ENCODE measurements around the gene SASH1. TPM values are rescaled to one million over a fixed set of nuclear protein-coding genes. Genes with fewer than 3 reads are reported as not detected.

Gene SASH1
- total RNA-seq, 1 experiment from 2014 or later = 33.2 TPM

DNA sequence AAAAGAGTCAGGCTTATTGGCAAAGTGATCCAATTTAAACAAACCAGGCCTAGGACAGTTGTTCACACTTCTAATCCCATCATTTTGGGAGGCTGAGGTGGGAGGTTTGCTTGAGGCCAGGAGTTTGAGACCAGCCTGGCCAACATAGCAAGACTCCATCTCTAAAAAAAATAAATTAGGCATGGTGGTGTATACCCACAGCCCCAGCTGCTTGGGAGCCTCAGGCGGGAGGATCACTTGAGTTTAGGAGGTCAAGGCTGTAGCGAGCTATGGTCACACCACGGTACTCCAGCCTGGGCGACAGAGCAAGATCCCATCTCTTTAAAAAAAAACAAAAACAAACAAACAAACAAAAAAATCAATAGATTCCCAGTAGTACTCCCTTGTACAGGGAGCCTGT is 86.8 kb downstream of the SASH1 start:
- Histone ChIP-seq H2BK5ac (ENCODE audit: insufficient read length, low read length) (no peak overlapping the region), H3K18ac (ENCODE audit: insufficient read length, low read depth, low read length) (no peak overlapping the region), H3T11ph (ENCODE audit: low read length) (no peak overlapping the region), H3K56ac (ENCODE audit: insufficient read length, low read depth, low read length) (no peak overlapping the region), H3K4me1 (ENCODE audit: insufficient read depth, low read length) (no peaks in the 10 kb centered on the region; the same call in 1 of the 2 replicates), H3K27ac (ENCODE audit: insufficient read length, low read depth, low read length) (no peak overlapping the region), H3K9me3 (ENCODE audit: control insufficient read depth, low read depth, low read length) (no peaks in the 10 kb centered on the region), H3K79me1 (ENCODE audit: insufficient read depth, low read depth, low read length, poor library complexity, severe bottlenecking) (no peaks in the 10 kb centered on the region), H3K9ac (ENCODE audit: extremely low read depth, insufficient read length, low read length) (no peak overlapping the region), H3K27me3 (ENCODE audit: insufficient read depth, low read length) (no peaks in the 10 kb centered on the region), H2BK20ac (ENCODE audit: low read depth, low read length, poor library complexity, severe bottlenecking) (no peak overlapping the region), H2AFZ (ENCODE audit: low read length) (no peak overlapping the region), H3K14ac (ENCODE audit: insufficient read depth, low read length) (no peak overlapping the region), H2BK12ac (ENCODE audit: insufficient read length, low read depth, low read length) (no peak overlapping the region), H4K8ac (replicated peaks; ENCODE audit: insufficient read length, low read depth, low read length) (no peak overlapping the region), H4K91ac (ENCODE audit: insufficient read length, low read depth, low read length) (no peak overlapping the region), H3K23ac (ENCODE audit: insufficient read length, low read depth, low read length) (no peak overlapping the region), H3K4me2 (ENCODE audit: insufficient read depth, insufficient read length, low read length) (no peak overlapping the region), H4K20me1 (ENCODE audit: control insufficient read depth, insufficient read depth, insufficient read length) (no peaks in the 10 kb centered on the region), H3K79me2 (ENCODE audit: insufficient read depth, low read length) (no peaks in the 10 kb centered on the region; the same call in 1 of the 2 replicates), H2BK120ac (ENCODE audit: low read depth, low read length, poor library complexity, severe bottlenecking) (no peak overlapping the region), H3K23me2 (ENCODE audit: insufficient read length, low read depth, low read length, poor library complexity, severe bottlenecking) (no peaks in the 10 kb centered on the region), H4K5ac (ENCODE audit: insufficient read length, low read depth, low read length) (no peak overlapping the region), H3K4ac (ENCODE audit: low read depth, low read length) (no peak overlapping the region), H2BK15ac (ENCODE audit: low read depth, low read length) (no peak overlapping the region), H2AK5ac (ENCODE audit: insufficient read length, low read length) (no peak overlapping the region)
- Mint-ChIP-seq H3K36me3 (ENCODE audit: insufficient read depth in 1 of 3, low read depth in 3 of 3) (peaks cover 0 to 5% (median 0%) of the 10 kb centered on the region in 3 experiments; a peak in 2 of 7 replicates), H3K4me3 (no peak overlapping the region), H3K4me1 (peaks cover 10% of the 10 kb centered on the region in 2 experiments), H3K9me3 (no peaks in the 10 kb centered on the region), H3K27ac (no peak overlapping the region; a peak in 1 of 7 replicates), H3K27me3 (ENCODE audit: low read depth) (no peaks in the 10 kb centered on the region)
- TF ChIP-seq, protein P1, sequence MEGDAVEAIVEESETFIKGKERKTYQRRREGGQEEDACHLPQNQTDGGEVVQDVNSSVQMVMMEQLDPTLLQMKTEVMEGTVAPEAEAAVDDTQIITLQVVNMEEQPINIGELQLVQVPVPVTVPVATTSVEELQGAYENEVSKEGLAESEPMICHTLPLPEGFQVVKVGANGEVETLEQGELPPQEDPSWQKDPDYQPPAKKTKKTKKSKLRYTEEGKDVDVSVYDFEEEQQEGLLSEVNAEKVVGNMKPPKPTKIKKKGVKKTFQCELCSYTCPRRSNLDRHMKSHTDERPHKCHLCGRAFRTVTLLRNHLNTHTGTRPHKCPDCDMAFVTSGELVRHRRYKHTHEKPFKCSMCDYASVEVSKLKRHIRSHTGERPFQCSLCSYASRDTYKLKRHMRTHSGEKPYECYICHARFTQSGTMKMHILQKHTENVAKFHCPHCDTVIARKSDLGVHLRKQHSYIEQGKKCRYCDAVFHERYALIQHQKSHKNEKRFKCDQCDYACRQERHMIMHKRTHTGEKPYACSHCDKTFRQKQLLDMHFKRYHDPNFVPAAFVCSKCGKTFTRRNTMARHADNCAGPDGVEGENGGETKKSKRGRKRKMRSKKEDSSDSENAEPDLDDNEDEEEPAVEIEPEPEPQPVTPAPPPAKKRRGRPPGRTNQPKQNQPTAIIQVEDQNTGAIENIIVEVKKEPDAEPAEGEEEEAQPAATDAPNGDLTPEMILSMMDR (conservative IDR thresholded peaks at IDR 0.05) = no peak
- WGBS (ENCODE audit: extremely low coverage, insufficient read length, low lambda C conversion rate) = no CpG with 5 or more reads among the region's 4 CpGs
- DNase-seq = no peak
